GM12878 (cell line): Measurements from ENCODE around the gene ERN2. TPM values are rescaled to one million over a fixed set of nuclear protein-coding genes. Genes with fewer than 3 reads are reported as not detected.

ENCODE experiments used
- ATAC-seq: fragments of 200-7000 bp; cut with Tn5 transposase; 3 replicates; pipeline ENCODE4 v1.9.1; 2020; ENCODE audit warnings: mild to moderate bottlenecking, moderate library complexity
- BruUV-seq: library from RNA; stranded (reverse); fragments of 400-500 nt; replicated peaks from 2 replicates; lab custom pipeline; 2021; lab: Mats Ljungman, UMichigan
- CTCF ChIA-PET: fragments of 300-600 bp; sonication (Branson Sonifier 250); formaldehyde crosslinking; extraction: SDS; loops from one replicate; lab custom pipeline; 2021; ENCODE audit warnings: inconsistent platforms; lab: Yijun Ruan, JAX
- POLR2A ChIA-PET: fragments of 350-600 bp; formaldehyde crosslinking; extraction: SDS; loops from one replicate; lab custom pipeline; 2021; ENCODE audit warnings: inconsistent platforms; lab: Charles Lee
- RAD21 ChIA-PET: fragments of 300-600 bp; sonication (Branson Sonifier 250); formaldehyde crosslinking; loops from one replicate; lab custom pipeline; 2023; ENCODE audit warnings: antibody characterized with exemption; ENCODE audit not compliant: unreplicated experiment; lab: Charles Lee
- SMC1A ChIA-PET: fragments of 300-600 bp; sonication (Branson Sonifier 250); formaldehyde crosslinking; loops from one replicate; lab custom pipeline; 2023; ENCODE audit not compliant: unreplicated experiment, uncharacterized antibody; lab: Charles Lee
- DNase-seq: peaks from one replicate; pipeline ENCODE4 v3.0.0-alpha.2; 2011; ENCODE audit warnings: low read depth, low spot score
- FAIRE-seq: peaks from 3 replicates; lab custom pipeline; 2011; peaks lifted over from hg19 to GRCh38; lab: Jason Lieb, UNC
- H2AFZ ChIP-seq: 2 replicates; pipeline ENCODE4 v1.6.0; 2011; ENCODE audit warnings: low read depth, low read length, control low read depth; ENCODE audit not compliant: control insufficient read depth
- H3K27ac ChIP-seq: 2 replicates; pipeline ENCODE4 v1.5.1; 2011; ENCODE audit warnings: control low read depth; ENCODE audit not compliant: control insufficient read depth, insufficient read depth
- H3K27me3 ChIP-seq, 2 experiments: replicated peaks in 1 of 2; 2 replicates each; pipeline versions ENCODE4 v1.6.0 to v1.6.1; 2011; ENCODE audit warnings: low read length in 1 of 2; ENCODE audit not compliant: control insufficient read depth in 2 of 2, insufficient read depth in 2 of 2
- H3K36me3 ChIP-seq, 2 experiments: 2 replicates each; pipeline ENCODE4 v1.5.1; 2011; ENCODE audit warnings: low read length in 1 of 2; ENCODE audit not compliant: control insufficient read depth in 2 of 2, insufficient read depth in 2 of 2
- H3K4me1 ChIP-seq: 2 replicates; pipeline ENCODE4 v1.6.1; 2011; ENCODE audit warnings: mild to moderate bottlenecking, low read length, moderate library complexity, mixed read lengths; ENCODE audit not compliant: control insufficient read depth, insufficient read depth
- H3K4me2 ChIP-seq: 2 replicates; pipeline ENCODE4 v1.6.0; 2011; ENCODE audit warnings: control low read depth; ENCODE audit not compliant: control insufficient read depth, insufficient read depth
- H3K4me3 ChIP-seq: fragments of 200-600 bp; sonication (generic); 2 replicates; pipeline ENCODE4 v1.5.1; 2016
- H3K79me2 ChIP-seq: 2 replicates; pipeline ENCODE4 v1.6.0; 2011; ENCODE audit warnings: low read length; ENCODE audit not compliant: control insufficient read depth, insufficient read depth
- H3K9ac ChIP-seq: 2 replicates; pipeline ENCODE4 v1.8.0; 2011; ENCODE audit warnings: low read length, control low read depth, mixed read lengths; ENCODE audit not compliant: control insufficient read depth, insufficient read depth
- H3K9me3 ChIP-seq: replicated peaks from 3 replicates; pipeline ENCODE4 v1.5.1; 2011; ENCODE audit warnings: mild to moderate bottlenecking, low read length; ENCODE audit not compliant: control insufficient read depth, insufficient read depth
- H4K20me1 ChIP-seq: 2 replicates; pipeline ENCODE4 v1.6.0; 2011; ENCODE audit not compliant: control insufficient read depth, insufficient read depth
- EED ChIP-seq: sonication (generic); IDR thresholded peaks from 2 replicates; pipeline ENCODE4 v1.6.1; 2016; ENCODE audit warnings: antibody characterized with exemption, low read depth
- GATAD2B ChIP-seq: fragments of 450-650 bp; conservative IDR thresholded peaks from 2 replicates; pipeline ENCODE4 v1.6.1; 2017; ENCODE audit warnings: low read depth, mild to moderate bottlenecking, moderate library complexity
- IKZF1 ChIP-seq: fragments of 450-650 bp; conservative IDR thresholded peaks from 2 replicates; pipeline ENCODE4 v1.6.1; 2017; ENCODE audit warnings: antibody characterized with exemption, mild to moderate bottlenecking
- MEF2A ChIP-seq: IDR thresholded peaks from 2 replicates; pipeline ENCODE4 v1.6.1; 2011; ENCODE audit warnings: low read depth, mild to moderate bottlenecking, low read length, moderate library complexity; ENCODE audit not compliant: insufficient read depth
- RUNX3 ChIP-seq: IDR thresholded peaks from 2 replicates; pipeline ENCODE4 v1.6.1; 2012; ENCODE audit warnings: low read length, inconsistent platforms
- STAT3 ChIP-seq: IDR thresholded peaks from 2 replicates; pipeline ENCODE4 v1.6.1; 2011; ENCODE audit warnings: low read depth, low read length, improper control_type of control experiment
- ZBED1 ChIP-seq: IDR thresholded peaks from 2 replicates; pipeline ENCODE4 v1.6.1; 2016; ENCODE audit warnings: borderline replicate concordance
- WGBS: methylation state at CpG from one replicate; pipeline ENCODE4 v1.1.6; 2016; ENCODE audit warnings: low lambda C conversion rate; ENCODE audit not compliant: insufficient replicate concordance, insufficient coverage; ENCODE audit errors: missing lambda C conversion rate; 5-methylcytosine and 5-hydroxymethylcytosine counted together
- in situ Hi-C: fragments of 300-500 bp; cut with MboI; formaldehyde crosslinking; loops from 9 replicates; pipeline ENCODE4 v1.14.3; 2018; ENCODE audit warnings: mixed read lengths
- intact Hi-C: fragments of 100-400 bp; cut with micrococcal nuclease; formaldehyde crosslinking; loops from one replicate; pipeline ENCODE4 v1.14.2; 2022; ENCODE audit not compliant: unreplicated experiment
- polyA plus RNA-seq, 11 experiments: library from polyadenylated mRNA; depleted of rRNA in 4 of 11; unstranded in 6 of 11; stranded (reverse) in 5 of 11; fragments of >200 nt; fragmentation: Nextera tagmentation in 4 of 11; fragmentation: Illumina TruSeq in 1 of 11; extraction: Ambion mirVana in 4 of 11; extraction: Trizol in 1 of 11; gene quantifications; 1 replicate in 1 of 11; 2 replicates in 10 of 11; pipeline versions ENCODE4 v1.2.1 to v1.2.3, GENCODE V29; 2011 to 2016; ENCODE audit warnings: inconsistent platforms in 2 of 11, missing spikeins in 2 of 11, low read depth in 1 of 11
- total RNA-seq, 4 experiments: library from RNA; depleted of rRNA in 3 of 4; stranded (reverse); fragments of >200 nt in 3 of 4; fragmentation: Illumina TruSeq in 1 of 4; extraction: Trizol in 1 of 4; gene quantifications; 2 replicates each; pipeline versions ENCODE4 v1.2.1 to v1.2.3, GENCODE V29; 2013 to 2021
- TF ChIP-seq, protein P1 (sequence below): fragments of 450-650 bp; IDR thresholded peaks from 2 replicates; pipeline ENCODE4 v1.6.1; 2016; ENCODE audit warnings: mild to moderate bottlenecking, moderate library complexity, borderline replicate concordance
- TF ChIP-seq, protein P2 (sequence below): IDR thresholded peaks from 2 replicates; pipeline ENCODE4 v1.6.1; 2012; ENCODE audit warnings: mild to moderate bottlenecking, low read depth, low read length

The ERN2 gene
- total and polyA plus RNA-seq, 10 of the 15 experiments (the other 5 are each of a cell fraction or from before 2014, with no cell fraction given): 0.06 to 0.95 (median 0.36) TPM; not detected in 5

DNA sequence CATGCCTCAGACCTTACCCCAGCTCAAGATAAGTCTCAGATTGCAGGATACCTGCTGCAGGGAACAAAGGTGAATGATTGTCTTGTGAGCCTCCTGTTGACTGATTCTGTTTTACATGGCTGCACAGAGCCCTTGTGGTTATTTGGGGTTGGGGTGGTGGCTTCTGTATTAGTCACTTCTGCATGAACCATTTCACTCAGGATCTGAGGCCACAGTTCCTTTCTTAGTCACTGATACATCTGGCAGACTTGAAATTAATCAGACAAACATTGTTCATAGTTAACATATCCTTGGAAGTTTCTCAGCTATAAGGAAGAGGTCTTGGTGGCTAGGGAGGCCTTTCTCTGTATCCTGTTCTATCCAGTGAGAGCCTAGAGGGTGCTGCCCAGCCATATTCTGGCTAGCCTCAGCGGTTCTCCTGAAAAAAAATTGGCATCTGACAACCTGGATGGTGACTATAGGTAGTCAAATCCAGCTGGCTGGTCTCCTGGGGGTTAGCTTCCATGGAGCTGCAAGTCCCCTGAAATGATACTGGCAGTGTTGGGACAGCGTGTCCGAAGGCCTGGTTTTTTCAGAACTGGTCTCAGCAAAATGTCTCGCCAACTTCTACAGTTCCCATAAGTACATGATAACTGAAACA is 42.8 kb downstream of the ERN2 start:
- intact Hi-C loops: no loop called here
- Histone ChIP-seq H3K27me3 (no peaks in the 10 kb centered on the region), H4K20me1 (peaks cover 6% of the 10 kb centered on the region; the same call in 1 of the 2 replicates), H3K36me3 (peaks cover 9 to 21% of the 10 kb centered on the region in 2 experiments; a peak in 3 of 4 replicates), H3K4me3 (peak overlapping the region; percentile 18; the same call in 1 of the 2 replicates), H3K79me2 (peaks cover 2% of the 10 kb centered on the region; the same call in 1 of the 2 replicates), H3K9ac (no peak overlapping the region), H3K4me1 (peaks cover 29% of the 10 kb centered on the region), H2AFZ (no peak overlapping the region), H3K4me2 (peak overlapping the region; percentile 76), H3K9me3 (no peaks in the 10 kb centered on the region), H3K27ac (peak overlapping the region; percentile 29; the same call in 1 of the 2 replicates)
- ATAC-seq (peak; percentile 99), FAIRE-seq (peak; percentile 84), DNase-seq (peak; percentile 77)
- WGBS: 50% methylated on average over 4 of the region's 4 CpGs
- ChIA-PET POLR2A (interaction anchor here (0.7 to 1.4 kb wide), 5 partner anchors 9 to 113 kb away, joined by 3 to 4 read pairs (median 3); partner anchors contain the start of gene PLK1), RAD21 (interaction anchor here (1.0 to 1.8 kb wide), 3 partner anchors 8 to 28 kb away, joined by 4 to 5 read pairs (median 5); partner anchors contain the start of gene PLK1), SMC1A (interaction anchor here (1.3 to 1.4 kb wide), 2 partner anchors 16 to 112 kb away, joined by 3 to 6 read pairs; partner anchors contain the start of gene UBFD1), CTCF (interaction anchor here (1.1 to 5.1 kb wide), 3 partner anchors 8 to 236 kb away, joined by 3 to 26 read pairs (median 7); partner anchors contain the start of genes NDUFAB1 and PLK1)
- no TSS peak for BruUV-seq
- in situ Hi-C loops: no loop called here
- TF ChIP-seq, protein P1, sequence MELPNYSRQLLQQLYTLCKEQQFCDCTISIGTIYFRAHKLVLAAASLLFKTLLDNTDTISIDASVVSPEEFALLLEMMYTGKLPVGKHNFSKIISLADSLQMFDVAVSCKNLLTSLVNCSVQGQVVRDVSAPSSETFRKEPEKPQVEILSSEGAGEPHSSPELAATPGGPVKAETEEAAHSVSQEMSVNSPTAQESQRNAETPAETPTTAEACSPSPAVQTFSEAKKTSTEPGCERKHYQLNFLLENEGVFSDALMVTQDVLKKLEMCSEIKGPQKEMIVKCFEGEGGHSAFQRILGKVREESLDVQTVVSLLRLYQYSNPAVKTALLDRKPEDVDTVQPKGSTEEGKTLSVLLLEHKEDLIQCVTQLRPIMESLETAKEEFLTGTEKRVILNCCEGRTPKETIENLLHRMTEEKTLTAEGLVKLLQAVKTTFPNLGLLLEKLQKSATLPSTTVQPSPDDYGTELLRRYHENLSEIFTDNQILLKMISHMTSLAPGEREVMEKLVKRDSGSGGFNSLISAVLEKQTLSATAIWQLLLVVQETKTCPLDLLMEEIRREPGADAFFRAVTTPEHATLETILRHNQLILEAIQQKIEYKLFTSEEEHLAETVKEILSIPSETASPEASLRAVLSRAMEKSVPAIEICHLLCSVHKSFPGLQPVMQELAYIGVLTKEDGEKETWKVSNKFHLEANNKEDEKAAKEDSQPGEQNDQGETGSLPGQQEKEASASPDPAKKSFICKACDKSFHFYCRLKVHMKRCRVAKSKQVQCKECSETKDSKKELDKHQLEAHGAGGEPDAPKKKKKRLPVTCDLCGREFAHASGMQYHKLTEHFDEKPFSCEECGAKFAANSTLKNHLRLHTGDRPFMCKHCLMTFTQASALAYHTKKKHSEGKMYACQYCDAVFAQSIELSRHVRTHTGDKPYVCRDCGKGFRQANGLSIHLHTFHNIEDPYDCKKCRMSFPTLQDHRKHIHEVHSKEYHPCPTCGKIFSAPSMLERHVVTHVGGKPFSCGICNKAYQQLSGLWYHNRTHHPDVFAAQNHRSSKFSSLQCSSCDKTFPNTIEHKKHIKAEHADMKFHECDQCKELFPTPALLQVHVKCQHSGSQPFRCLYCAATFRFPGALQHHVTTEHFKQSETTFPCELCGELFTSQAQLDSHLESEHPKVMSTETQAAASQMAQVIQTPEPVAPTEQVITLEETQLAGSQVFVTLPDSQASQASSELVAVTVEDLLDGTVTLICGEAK: no peak
- TF ChIP-seq MEF2A (peak; percentile 88), EED (peak; percentile 99), STAT3 (0 out of 2 replicates have a peak, but pooled peaks have one; percentile 57), RUNX3 (peak; percentile 100), ZBED1 (peak; percentile 93; the same call in 1 of the 2 replicates), IKZF1 (peak; percentile 95), GATAD2B (peak; percentile 51; the same call in 1 of the 2 replicates)
- TF ChIP-seq, protein P2, sequence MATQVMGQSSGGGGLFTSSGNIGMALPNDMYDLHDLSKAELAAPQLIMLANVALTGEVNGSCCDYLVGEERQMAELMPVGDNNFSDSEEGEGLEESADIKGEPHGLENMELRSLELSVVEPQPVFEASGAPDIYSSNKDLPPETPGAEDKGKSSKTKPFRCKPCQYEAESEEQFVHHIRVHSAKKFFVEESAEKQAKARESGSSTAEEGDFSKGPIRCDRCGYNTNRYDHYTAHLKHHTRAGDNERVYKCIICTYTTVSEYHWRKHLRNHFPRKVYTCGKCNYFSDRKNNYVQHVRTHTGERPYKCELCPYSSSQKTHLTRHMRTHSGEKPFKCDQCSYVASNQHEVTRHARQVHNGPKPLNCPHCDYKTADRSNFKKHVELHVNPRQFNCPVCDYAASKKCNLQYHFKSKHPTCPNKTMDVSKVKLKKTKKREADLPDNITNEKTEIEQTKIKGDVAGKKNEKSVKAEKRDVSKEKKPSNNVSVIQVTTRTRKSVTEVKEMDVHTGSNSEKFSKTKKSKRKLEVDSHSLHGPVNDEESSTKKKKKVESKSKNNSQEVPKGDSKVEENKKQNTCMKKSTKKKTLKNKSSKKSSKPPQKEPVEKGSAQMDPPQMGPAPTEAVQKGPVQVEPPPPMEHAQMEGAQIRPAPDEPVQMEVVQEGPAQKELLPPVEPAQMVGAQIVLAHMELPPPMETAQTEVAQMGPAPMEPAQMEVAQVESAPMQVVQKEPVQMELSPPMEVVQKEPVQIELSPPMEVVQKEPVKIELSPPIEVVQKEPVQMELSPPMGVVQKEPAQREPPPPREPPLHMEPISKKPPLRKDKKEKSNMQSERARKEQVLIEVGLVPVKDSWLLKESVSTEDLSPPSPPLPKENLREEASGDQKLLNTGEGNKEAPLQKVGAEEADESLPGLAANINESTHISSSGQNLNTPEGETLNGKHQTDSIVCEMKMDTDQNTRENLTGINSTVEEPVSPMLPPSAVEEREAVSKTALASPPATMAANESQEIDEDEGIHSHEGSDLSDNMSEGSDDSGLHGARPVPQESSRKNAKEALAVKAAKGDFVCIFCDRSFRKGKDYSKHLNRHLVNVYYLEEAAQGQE: 0 out of 2 replicates have a peak, but pooled peaks have one; percentile 24
